DND-41 (cell line): Measurements from ENCODE around the gene SMPD3.

Experiments
- ATAC-seq: fragments of 200-7000 bp; cut with Tn5 transposase; 3 replicates; pipeline ENCODE4 v1.9.1; 2021; ENCODE audit warnings: low read depth; ENCODE audit not compliant: insufficient read depth
- DNase-seq: peaks from one replicate; pipeline ENCODE4 v3.0.0-alpha.2; 2020
- H2AFZ ChIP-seq: 2 replicates; pipeline ENCODE4 v1.6.0; 2012; ENCODE audit warnings: low read depth, low read length
- H3K27ac ChIP-seq: 2 replicates; pipeline ENCODE4 v1.5.1; 2012; ENCODE audit warnings: low read length, inconsistent platforms
- H3K27me3 ChIP-seq: fragments of 200-600 bp; sonication (generic); 2 replicates; pipeline ENCODE4 v1.6.0; 2012; ENCODE audit warnings: low read length, mild to moderate bottlenecking, inconsistent platforms; ENCODE audit not compliant: insufficient read depth, poor library complexity
- H3K36me3 ChIP-seq: 2 replicates; pipeline ENCODE4 v1.5.1; 2012; ENCODE audit warnings: low read length, inconsistent platforms; ENCODE audit not compliant: insufficient read depth
- H3K4me1 ChIP-seq: 2 replicates; pipeline ENCODE4 v1.5.1; 2012; ENCODE audit warnings: mild to moderate bottlenecking, low read length; ENCODE audit not compliant: insufficient read depth
- H3K4me2 ChIP-seq: 2 replicates; pipeline ENCODE4 v1.6.0; 2012; ENCODE audit warnings: mild to moderate bottlenecking, moderate library complexity, low read length, inconsistent platforms; ENCODE audit not compliant: insufficient read depth
- H3K4me3 ChIP-seq, 2 experiments: fragments of 200-600 bp in 1 of 2; shearing (Covaris generic) in 1 of 2; 2 replicates each; pipeline ENCODE4 v1.5.1; 2012 to 2016; ENCODE audit warnings: inconsistent platforms in 2 of 2, low read length in 2 of 2, mild to moderate bottlenecking in 2 of 2, low read depth in 1 of 2, moderate library complexity in 1 of 2
- H3K79me2 ChIP-seq: 2 replicates; pipeline ENCODE4 v1.6.0; 2012; ENCODE audit warnings: low read length, inconsistent platforms; ENCODE audit not compliant: insufficient read depth
- H3K9ac ChIP-seq: 2 replicates; pipeline ENCODE4 v1.6.0; 2012; ENCODE audit warnings: low read depth, mild to moderate bottlenecking, inconsistent platforms, low read length, moderate library complexity
- H3K9me3 ChIP-seq: 2 replicates; pipeline ENCODE4 v1.5.1; 2012; ENCODE audit warnings: low read length, moderate library complexity, mild to moderate bottlenecking, inconsistent platforms; ENCODE audit not compliant: insufficient read depth, severe bottlenecking
- H4K20me1 ChIP-seq: 2 replicates; pipeline ENCODE4 v1.6.0; 2012; ENCODE audit warnings: low read length; ENCODE audit not compliant: insufficient read depth
- EZH2 ChIP-seq: IDR thresholded peaks from 3 replicates; pipeline ENCODE4 v1.6.1; 2012; ENCODE audit warnings: borderline replicate concordance, low read depth, mild to moderate bottlenecking, moderate library complexity, low read length, inconsistent platforms; ENCODE audit not compliant: severe bottlenecking
- TF ChIP-seq, protein P1 (sequence below): IDR thresholded peaks from 2 replicates; pipeline ENCODE4 v1.5.1; 2012; ENCODE audit warnings: borderline replicate concordance, low read length, moderate library complexity, mild to moderate bottlenecking; ENCODE audit not compliant: poor library complexity, severe bottlenecking; ENCODE audit errors: extremely low read depth

Gene SMPD3

DNA sequence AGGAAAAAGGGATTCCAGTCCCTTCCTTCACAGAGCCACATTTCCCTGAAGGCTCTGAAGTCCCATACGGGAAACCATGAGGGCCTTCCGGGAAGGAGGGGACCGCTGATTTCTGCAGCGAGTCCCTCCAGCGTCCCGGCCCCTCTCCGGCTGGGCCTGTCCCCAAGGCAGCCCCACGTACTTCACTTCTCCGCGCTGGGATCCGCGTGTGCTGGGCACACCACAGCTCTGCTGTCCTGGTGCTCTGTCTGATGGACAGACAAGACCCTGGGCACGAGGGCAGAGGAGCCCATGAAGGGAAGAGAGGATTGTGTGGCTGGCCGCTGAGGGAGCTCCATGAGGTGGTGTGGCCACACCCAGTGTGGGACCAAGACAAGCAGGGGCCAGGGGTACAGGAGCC lies 80.4 kb downstream of the SMPD3 start:
- Histone ChIP-seq H3K27ac (peak overlapping the region; percentile 98), H4K20me1 (peaks cover 68% of the 10 kb centered on the region), H3K4me2 (peak overlapping the region; percentile 98), H3K27me3 (no peaks in the 10 kb centered on the region), H3K79me2 (peaks cover 100% of the 10 kb centered on the region), H2AFZ (no peak overlapping the region), H3K4me3 (peak overlapping the region; percentile 64 to 83; a peak in 3 of 4 replicates), H3K9ac (peak overlapping the region; percentile 88), H3K4me1 (peaks cover 89% of the 10 kb centered on the region), H3K36me3 (peaks cover 78% of the 10 kb centered on the region), H3K9me3 (no peaks in the 10 kb centered on the region)
- DNase-seq (no peak), ATAC-seq (no peak)
- TF ChIP-seq, protein P1, sequence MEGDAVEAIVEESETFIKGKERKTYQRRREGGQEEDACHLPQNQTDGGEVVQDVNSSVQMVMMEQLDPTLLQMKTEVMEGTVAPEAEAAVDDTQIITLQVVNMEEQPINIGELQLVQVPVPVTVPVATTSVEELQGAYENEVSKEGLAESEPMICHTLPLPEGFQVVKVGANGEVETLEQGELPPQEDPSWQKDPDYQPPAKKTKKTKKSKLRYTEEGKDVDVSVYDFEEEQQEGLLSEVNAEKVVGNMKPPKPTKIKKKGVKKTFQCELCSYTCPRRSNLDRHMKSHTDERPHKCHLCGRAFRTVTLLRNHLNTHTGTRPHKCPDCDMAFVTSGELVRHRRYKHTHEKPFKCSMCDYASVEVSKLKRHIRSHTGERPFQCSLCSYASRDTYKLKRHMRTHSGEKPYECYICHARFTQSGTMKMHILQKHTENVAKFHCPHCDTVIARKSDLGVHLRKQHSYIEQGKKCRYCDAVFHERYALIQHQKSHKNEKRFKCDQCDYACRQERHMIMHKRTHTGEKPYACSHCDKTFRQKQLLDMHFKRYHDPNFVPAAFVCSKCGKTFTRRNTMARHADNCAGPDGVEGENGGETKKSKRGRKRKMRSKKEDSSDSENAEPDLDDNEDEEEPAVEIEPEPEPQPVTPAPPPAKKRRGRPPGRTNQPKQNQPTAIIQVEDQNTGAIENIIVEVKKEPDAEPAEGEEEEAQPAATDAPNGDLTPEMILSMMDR, result no peak
- no peak for TF ChIP-seq EZH2

GRCh38 chr16:68367440-68367839 lies 80.9 kb downstream of the SMPD3 start:
- H3K4me3 ChIP-seq, result peak overlapping the region; percentile 64 to 83; a peak in 3 of 4 replicates
- no peaks in the 10 kb centered on the region for H3K9me3 ChIP-seq
- ATAC-seq, result peak; percentile 5; the same call in 2 of the 3 replicates
- H2AFZ ChIP-seq, result no peak overlapping the region
- H3K27me3 ChIP-seq, result no peaks in the 10 kb centered on the region
- peaks cover 100% of the 10 kb centered on the region for H3K79me2 ChIP-seq
- H3K9ac ChIP-seq, result peak overlapping the region; percentile 88
- peaks cover 89% of the 10 kb centered on the region for H3K4me1 ChIP-seq
- DNase-seq, result no peak
- TF ChIP-seq, protein P1, result no peak
- no peak for TF ChIP-seq EZH2
- H3K4me2 ChIP-seq, result peak overlapping the region; percentile 98
- H4K20me1 ChIP-seq, result peaks cover 73% of the 10 kb centered on the region
- peaks cover 82% of the 10 kb centered on the region for H3K36me3 ChIP-seq
- H3K27ac ChIP-seq, result peak overlapping the region; percentile 98

GRCh38 chr16:68367030-68367429 lies 81.3 kb downstream of the SMPD3 start:
- Histone ChIP-seq H3K4me2 (peak overlapping the region; percentile 98), H3K4me1 (peaks cover 89% of the 10 kb centered on the region), H3K79me2 (peaks cover 99% of the 10 kb centered on the region), H4K20me1 (peaks cover 77% of the 10 kb centered on the region), H3K27ac (peak overlapping the region; percentile 98), H3K27me3 (no peaks in the 10 kb centered on the region), H3K36me3 (peaks cover 86% of the 10 kb centered on the region), H2AFZ (no peak overlapping the region), H3K9me3 (no peaks in the 10 kb centered on the region), H3K4me3 (peak overlapping the region in 1 of 2 experiments; percentile 83; a peak in 2 of 4 replicates), H3K9ac (peak overlapping the region; percentile 88)
- TF ChIP-seq, protein P1, result peak; percentile 72
- no peak for TF ChIP-seq EZH2
- ATAC-seq (peak; percentile 19), DNase-seq (peak; percentile 80)

DNA sequence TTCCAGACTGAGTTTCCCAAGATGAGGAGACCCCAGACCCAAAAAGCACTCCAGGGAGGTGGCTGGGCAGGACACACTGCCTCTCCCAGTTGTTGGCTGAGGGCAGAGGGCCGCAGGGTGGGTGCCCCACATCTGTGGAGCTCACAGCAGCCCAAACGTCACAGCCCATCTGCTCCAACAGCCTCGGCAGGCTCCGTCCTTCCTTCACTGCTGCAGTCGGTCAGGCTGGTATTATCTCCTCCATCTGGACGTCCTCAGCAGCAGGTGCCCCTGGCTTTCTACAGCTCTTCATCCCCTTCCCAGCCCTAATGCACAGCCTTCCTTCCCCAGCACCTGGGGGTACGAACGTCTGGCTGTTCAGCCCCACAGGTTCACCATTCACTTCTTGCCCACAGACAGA lies 82.2 kb downstream of the SMPD3 start:
- Histone ChIP-seq H4K20me1 (peaks cover 85% of the 10 kb centered on the region), H3K9me3 (no peaks in the 10 kb centered on the region), H3K4me3 (peak overlapping the region in 1 of 2 experiments; percentile 33; a peak in 2 of 4 replicates), H3K27ac (peak overlapping the region; percentile 98), H3K79me2 (peaks cover 92% of the 10 kb centered on the region), H3K9ac (peak overlapping the region; percentile 88), H3K36me3 (peaks cover 96% of the 10 kb centered on the region), H3K27me3 (no peaks in the 10 kb centered on the region), H3K4me2 (peak overlapping the region; percentile 98), H2AFZ (no peak overlapping the region), H3K4me1 (peaks cover 85% of the 10 kb centered on the region)
- TF ChIP-seq, protein P1, result no peak
- TF ChIP-seq EZH2, result no peak
- DNase-seq (no peak), ATAC-seq (no peak)
